CD1c-positive myeloid dendritic cell (primary cell): ENCODE results near the gene FOLH1.
A peak's percentile ranks its signal among the peaks of the same experiment; 100 is the strongest.
"Not testable (repeated sequence)": the region's sequence is repeated elsewhere in the genome, so short reads cannot be mapped to it uniquely, and the experiment has no call there.

ENCODE experiments used
- DNase-seq: peaks from one replicate; pipeline ENCODE4 v3.0.0-alpha.2; 2016; ENCODE audit errors: extremely low spot score

FOLH1 gene

DNA sequence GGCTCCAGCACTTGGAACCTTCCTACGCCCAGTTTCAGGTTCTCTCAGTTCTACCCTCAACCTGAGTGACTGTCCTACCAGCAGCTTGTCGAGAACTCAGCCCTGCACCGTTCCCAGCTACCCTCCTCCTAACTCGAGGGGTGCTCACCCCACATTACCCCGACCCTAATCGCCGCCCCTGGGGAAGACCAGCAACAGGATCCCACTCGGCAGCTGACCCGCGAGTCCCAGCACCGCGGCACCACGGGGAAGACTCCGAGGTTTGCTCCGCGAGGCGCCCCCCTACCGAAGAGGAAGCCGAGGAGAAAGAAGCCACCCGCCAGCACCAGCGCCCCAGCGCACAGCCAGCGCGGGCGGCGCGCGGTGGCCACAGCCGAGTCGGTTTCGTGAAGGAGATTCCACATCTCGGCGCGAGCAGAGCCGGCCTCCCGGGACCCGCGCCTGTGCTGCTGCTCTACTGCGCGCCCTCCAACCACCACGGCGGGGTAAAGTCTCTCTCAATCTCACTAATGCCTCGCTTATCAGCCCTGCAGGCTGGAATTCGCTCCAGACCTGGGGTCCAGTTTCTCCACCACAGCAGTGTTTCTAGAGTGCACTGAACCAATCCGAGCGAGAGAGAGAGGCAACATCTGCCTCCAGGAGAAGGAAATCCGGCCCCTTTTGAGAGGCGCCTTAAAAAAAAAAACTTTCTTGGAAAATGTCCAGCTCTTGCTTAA is at the start of gene FOLH1:
Gene FOLH1, minus strand, starts transcription at position 597 of the 716 bp plus-strand sequence. Its CDS starts 193 bp downstream, at position 404.
- peak; percentile 28 for DNase-seq

DNA sequence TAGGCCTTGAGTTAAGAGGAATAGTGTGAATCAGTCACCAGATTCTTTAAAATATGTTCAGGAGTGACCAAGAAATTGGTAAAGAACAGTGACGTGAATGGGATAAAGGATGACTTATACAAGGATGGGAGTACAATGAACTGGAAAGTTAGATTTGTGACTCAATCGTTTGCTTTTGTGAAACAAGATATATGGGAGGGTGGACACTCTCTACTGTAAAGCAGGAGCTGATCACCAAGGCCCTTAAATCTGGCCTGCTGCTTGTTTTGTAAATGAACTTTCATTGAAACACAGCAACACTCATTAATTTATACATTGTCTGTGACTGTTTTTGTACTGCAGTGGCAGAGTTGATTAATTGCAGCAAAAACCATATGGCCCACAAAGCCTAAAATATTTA is 46.7 kb upstream of the FOLH1 start:
- DNase-seq, result not testable (repeated sequence)

DNA sequence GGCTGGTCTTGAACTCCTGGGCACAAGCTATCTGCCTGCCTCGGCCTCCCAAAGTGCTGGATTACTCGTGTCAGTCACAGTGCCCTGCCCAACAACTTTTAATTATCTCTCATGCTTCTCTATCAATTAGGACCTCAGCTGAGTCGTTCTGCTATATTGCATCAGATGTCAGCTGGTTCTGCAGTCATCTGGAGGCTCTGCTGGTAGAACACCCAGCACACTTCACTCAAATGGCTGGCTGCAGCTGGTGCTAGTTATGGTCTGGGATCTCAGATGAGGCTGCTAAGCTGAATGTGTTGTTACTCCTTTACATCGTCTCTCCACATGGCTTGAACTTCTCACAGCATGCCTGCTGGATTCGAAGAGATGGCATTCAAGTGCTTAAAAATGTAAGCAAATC is 42.8 kb upstream of the FOLH1 start:
- DNase-seq, result not testable (repeated sequence)

DNA sequence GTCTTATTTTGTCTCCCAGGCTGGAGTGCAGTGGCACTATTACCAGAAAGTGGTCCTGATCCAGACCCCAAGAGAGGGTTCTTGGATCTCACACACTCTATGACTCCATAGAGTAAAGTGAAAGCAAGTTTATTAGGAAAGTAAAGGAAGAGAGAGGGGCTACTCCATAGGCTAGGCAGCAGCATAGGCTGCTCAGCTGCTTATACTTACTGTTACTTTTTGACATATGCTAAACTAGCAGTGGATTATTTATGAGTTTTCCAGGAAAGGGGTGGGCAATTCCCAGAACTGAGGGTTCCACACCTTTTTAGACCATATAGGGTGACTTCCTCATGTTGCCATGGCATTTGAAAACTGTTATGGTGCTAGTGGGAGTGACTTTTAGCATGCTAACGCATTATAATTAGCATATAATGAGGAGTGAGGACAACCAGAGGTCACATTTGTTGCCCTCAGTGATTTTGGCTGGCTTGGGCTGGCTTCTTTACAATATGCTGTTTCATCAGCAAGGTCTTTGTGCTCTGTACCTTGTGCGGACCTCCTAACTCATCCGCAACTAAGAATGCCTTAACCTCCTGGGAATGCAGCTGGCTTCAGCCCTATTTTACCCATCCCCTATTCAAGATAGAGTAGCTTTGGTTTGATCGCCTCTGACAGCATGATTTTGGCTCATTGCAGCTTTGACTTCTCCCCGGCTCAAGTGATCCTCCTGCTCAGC is 42.2 kb upstream of the FOLH1 start:
- not testable (repeated sequence) for DNase-seq

DNA sequence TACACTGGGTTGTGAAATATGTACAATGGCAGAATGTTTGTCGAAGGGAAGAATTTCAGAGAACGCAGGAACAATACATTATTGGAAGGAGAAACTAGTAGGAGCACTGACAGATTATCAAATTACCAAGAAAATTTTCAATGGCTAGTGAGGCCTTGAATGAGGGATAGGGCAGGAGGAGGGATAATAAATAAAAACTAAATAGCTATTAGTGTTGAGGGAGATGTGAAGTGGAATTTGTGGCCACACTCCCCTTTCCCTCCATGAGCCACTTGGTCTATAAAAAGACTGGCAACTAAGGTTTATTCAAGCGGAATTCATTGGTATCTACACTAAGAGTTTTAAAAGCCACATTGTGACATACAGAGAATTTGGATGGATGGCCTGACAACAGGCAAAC is 41.0 kb upstream of the FOLH1 start:
- DNase-seq, result not testable (repeated sequence)

DNA sequence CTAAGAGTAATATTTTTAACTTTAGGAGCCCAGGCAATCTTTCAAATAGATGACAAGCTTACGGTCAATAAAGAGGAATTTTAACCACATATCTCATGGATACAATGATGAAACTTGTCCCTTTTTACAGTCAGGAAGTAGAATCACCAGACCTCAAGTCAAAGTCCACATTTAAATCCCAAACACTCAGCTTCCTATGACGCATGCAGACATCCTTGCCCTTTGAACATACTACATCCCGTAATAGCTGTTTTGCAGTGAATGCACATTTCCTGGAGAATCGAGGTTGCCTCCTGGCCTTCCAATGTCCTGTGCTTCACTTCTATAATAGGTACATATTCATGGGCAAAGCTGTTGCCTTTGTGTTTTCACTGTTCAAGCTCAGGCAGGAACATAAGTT is 25.3 kb upstream of the FOLH1 start:
- not testable (repeated sequence) for DNase-seq

DNA sequence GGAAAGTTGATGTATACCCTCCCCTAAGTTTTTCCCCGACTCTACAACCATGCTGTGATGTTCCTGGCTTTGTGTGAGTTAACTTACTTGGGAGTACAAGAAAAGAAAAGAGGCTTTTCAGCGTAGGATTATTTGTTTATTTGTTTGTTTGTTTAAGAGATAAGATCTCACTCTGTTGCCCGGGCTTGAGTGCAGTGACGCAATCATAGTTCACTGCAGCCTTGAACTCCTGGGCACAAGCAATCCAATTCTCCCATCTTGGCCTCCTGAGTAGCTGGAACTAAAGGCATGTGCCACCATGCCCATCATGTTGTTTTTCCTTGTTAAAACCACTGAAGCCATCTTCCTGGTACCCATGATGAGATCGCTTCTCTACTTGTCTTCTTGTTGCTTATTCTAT is 24.6 kb upstream of the FOLH1 start:
- not testable (repeated sequence) for DNase-seq

DNA sequence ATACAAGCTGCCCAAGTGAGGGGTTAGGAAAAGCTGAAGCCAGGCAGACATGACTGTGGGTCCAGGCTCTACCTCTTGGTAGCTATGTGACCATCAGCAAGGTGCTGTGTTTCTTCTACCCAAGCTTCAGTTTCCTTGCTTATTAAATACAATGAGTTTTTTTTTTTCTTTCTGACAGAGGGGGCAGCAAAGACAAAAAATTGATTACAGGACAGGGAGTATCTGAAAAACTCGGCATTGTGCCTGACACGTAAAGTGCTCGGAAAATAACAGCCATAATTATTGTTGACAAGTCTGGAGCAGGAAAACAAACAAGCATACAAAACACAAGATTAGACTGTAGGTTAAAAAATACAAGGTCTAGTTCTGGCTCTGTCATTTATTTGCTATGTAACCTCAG is 23.3 kb upstream of the FOLH1 start:
- not testable (repeated sequence) for DNase-seq

DNA sequence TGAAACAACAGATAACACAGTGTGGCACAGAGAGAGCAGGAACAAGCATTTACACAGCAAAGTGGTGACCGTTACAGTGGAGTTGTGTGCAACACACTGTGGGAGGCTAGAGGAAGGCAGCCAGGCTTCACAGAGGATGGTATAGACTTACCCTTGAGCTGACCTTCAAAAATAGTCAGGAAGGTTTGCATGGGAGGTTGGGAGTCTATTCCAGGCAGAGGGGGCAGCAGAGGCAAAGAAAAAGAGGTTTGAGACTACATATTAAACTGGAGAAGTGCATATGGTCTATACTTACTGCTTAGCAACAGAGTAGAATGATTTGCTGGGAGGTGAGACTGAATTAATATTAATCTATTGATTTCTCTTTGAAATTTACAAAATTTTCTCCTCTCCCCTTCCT is 22.1 kb upstream of the FOLH1 start:
- not testable (repeated sequence) for DNase-seq

DNA sequence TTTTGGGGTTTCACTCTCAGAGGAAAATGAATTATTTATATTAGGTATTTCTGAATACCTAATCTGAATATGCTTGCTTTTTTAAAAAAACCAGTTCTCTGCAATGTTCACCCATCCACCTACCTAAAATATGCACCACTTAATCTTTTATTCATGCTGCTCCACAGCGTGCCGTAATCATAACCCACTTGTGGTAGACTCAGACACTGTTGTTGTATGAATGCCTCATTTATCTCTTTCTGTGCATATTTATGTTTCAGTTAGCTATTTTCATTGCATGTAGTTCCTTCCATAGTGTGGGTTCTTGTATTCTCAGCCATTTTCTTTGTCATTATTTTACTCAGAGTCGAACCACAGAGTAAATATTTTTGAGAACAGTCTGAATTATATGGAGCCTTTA is 21.6 kb upstream of the FOLH1 start:
- not testable (repeated sequence) for DNase-seq

DNA sequence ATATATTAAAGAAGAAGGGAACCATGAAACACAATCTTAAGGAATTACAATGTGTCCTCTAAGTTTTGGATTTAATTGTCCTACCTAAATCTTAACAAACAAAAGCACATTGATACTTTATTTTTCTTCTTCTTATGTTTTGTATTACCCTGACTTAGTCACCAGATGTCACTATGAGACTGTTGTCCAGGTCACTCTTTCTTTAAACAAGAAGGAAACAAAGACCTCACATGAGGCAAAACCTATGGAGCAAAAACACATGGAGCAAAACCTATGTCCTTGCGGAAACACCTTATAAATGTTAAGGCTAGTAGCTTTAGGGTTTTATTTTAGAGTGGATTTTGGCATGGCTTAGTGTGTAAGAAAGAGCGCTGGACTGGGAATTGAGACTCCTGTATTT is 20.7 kb upstream of the FOLH1 start:
- DNase-seq, result not testable (repeated sequence)

DNA sequence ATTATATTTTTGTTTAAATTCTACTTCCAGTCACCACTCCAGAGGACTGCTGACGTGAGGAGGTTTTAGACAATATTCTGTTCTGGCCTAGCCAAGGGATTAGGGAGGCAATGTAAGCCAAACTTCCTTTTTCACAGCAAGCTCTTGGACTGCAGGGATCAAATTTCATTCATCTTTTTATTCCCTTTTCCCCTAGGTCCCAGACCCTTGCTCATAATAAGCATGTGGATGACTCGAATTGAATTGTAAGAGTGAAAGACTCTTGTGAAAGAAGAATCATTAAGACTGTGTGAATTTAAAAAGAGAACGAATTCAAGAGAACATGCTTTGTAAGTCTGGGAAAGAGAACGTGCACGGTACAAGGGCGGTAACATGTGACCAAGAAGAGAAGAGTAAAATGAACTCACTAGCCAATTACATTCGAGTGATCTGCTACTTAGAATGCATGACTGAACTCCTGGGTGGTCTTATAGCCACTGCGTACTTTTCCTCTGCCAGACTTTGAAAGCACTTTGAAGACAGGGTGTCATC is 16.9 kb upstream of the FOLH1 start:
- not testable (repeated sequence) for DNase-seq

DNA sequence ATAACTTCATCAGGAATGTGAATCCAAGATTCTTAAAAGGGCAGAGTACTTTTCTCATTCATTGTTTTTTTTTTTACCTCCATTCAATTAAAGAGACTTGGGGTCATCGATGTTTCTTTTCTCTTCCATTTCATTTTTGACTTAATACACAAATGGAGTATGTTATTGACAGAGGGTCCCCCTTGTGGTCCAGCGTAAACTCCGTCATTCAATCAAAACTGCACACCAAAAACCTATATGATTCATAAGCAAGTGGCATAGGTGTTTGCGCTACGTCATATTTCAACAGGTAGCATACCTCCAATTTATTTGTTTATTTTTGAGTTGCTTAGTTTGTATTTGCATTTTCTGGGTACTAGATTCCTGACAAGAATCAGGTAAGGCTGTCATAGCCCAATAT is 12.7 kb upstream of the FOLH1 start:
- DNase-seq, result no peak

DNA sequence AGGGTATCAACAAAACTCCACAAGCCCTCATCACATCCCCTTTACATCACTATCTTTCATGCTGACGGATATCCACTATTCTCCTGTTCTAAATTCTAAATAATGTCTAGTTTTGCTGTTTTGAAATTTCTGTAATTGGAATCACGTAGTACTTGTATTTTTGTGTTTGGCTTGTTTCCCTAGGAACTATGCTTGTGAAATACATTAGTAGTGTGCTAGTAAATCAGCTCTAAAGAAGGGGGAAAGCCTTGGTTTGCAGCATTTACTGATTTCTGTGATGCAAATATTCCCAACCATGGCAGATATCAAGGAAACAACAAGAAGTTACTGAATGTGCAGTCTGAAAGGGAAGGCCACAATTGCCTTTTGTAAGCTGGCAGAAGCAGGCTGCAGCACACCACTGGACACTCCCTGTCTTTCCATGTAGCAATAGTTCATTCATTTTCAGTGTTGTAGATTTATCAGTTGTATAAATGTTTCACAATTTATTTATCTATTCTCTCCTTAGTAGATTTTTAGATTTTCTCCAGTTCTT is 4.7 kb upstream of the FOLH1 start:
- DNase-seq, result no peak

DNA sequence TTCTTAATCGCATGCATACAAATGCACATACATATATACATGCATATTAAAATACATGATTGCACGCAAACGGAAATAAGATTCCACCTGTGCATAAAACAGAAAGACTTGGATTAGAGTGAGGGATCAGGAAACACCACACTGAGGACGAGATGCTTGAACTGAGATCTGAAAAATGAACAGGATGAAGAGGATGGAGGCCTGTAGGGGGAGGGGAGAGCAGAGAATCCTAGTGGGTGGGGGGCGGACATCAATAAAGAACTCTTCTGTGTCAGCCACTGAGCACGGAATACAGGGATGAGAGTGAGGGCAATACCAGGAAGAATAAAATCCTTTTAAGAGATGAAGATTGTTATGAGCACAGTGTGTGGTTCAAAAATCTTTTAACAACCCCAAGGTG is 1.4 kb downstream of the FOLH1 start:
- DNase-seq, result not testable (repeated sequence)

DNA sequence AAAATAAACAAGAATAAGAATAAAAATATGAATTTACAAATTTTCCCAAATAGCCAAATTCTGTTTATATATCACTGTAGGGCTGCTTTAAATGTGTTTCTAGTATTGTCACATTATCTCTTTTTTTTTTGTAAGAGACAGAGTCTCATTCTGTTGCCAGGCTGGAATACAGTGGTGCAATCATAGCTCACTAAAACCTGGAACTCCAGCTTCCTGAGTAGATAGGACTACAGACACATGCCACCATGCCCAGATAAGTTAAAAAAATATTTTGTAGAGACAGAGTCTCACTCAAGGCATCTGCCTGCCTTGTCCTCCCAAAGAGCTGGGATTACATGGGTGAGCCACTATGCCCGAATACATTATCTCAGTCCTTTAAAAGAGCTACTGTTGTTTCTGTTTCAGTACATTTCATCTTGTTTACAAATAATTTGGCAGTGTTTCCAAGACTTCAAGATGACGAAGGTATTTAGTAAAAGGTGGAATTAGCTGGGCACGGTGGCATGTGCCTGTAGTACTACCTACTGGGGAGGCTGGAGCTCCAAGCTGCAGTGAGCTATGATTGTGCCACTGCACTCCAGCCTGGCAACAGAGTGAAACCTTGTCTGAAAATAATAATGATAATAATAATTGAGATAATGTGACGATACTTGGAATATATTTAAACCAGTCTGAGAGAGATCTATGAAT is 6.0 kb downstream of the FOLH1 start:
- no peak for DNase-seq

DNA sequence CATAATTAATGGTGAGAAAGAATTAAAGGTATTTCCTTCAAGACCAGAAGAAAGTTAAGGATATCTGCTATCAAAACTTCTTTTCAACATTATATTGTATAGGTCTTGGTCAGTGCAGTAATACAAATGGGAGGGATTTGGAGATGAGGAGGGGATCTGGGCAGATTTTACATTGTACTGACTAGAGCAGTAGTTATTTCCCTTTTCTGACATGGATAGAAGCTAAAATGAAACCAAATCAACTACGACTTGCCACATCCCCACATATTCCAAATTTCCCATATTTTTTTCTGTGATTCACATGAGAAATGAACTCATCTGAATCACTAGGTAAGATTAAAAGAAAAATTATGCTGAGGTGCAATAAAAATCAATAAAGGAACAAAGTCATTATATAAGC is 11.6 kb downstream of the FOLH1 start:
- DNase-seq, result not testable (repeated sequence)

DNA sequence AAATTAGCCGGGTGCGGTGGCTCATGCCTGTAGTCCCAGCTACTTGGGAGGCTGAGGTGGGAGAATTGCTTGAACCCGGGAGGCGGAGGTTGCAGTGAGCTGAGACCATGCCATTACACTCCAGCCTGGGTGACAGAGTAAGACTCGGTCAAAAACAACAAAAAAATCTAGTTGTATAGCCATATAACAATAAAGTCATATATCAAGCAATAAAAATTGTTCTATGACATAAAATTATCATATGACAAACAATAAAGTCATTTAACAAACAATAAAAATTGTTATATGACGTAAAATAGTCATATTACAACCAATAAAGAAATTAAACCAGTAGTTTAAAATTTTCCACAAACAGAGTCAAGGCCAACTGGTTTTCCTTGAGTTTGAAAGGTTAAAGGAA is 12.4 kb downstream of the FOLH1 start:
- DNase-seq, result not testable (repeated sequence)

DNA sequence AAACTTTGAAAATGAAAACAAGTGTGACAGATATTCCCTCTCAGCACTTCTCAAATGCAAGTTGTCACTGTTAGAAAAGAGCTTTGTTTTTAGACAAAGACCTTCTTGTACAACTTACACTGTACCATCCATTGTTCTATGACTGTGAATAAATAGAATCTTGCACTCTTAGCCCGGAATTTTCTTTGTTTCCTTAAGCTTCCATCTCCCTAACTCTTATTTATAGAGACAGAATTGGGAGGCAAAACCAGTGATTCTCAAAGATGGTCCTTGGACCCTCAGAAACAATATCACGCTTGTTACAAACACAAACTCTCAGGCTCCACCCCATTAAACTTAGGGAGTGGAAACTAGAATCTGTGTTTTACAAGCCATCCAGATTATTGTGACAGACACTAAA is 18.1 kb downstream of the FOLH1 start:
- not testable (repeated sequence) for DNase-seq

DNA sequence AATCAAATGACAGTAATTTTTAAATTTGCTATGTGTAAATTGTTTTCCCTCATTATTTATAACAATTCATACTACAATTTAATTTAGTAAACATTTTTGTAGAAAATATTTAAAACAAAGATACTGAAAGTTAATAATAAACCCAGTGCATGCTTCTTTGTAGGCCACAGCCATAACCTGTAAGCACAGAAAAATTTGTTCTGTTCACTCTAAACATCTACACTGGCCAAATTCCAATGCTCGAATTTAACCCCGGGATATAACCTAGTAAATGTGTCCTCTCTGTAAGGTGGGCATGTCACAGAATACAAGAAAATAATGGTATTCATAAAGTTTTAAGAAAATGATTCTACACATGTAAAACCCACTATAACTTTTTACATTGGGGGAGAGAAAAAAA is 22.2 kb downstream of the FOLH1 start:
- not testable (repeated sequence) for DNase-seq

DNA sequence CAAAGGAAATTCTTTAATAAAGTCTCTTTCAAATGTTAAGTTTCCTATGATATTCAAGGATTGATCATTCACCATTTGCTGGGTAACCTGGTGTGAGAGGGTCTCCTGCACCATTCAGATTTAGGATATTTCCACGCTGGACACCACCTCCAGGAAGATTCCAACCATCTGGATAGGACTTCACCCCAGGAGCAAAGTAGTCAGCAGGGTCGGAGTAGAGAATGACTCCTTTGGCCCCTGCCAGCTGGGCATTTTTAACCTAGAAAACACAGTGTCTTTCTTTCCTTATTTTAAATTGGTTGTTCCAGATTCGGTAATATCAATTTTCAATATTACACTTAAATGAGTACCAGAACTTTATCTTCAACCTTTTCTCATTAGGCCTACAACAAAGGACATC is 22.8 kb downstream of the FOLH1 start:
- DNase-seq, result not testable (repeated sequence)

DNA sequence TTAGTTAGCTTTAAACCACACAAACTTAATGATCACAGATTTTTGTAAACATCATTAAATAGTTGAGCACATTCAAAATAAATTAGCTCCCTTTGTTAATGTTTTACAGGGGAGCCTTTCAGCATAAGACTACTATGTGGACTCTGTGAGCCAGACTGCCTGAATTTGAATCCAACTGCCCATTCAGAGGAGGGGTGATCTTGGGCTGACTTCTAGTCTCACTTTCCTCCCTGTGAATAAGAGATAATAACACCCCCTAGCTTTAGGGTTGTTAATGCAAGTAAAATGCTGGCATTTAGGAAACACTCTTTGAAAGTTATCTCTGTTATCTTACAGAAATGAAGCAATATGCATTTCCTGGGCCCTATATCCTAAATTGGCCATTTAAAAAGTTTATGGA is 23.6 kb downstream of the FOLH1 start:
- not testable (repeated sequence) for DNase-seq
